H1 (cell line): ENCODE data around the gene CHN2. TPM values are rescaled to one million over a fixed set of nuclear protein-coding genes. Genes with fewer than 3 reads are reported as not detected.
A peak's percentile ranks its signal among the peaks of the same experiment; 100 is the strongest.

Source experiments
- CTCF ChIA-PET: fragments of 300-600 bp; sonication (Branson Sonifier 250); formaldehyde crosslinking; loops from one replicate; lab custom pipeline; 2021; ENCODE audit not compliant: partially characterized antibody; lab: Charles Lee
- POLR2A ChIA-PET: fragments of 300-600 bp; sonication (Branson Sonifier 250); formaldehyde crosslinking; loops from one replicate; lab custom pipeline; 2021; ENCODE audit warnings: inconsistent platforms; ENCODE audit not compliant: partially characterized antibody; lab: Charles Lee
- DNase-seq, 2 experiments: peaks; one replicate each; pipeline versions ENCODE4 v3.0.0 to v3.0.0-alpha.2; 2010 to 2022; ENCODE audit warnings: low spot score in 2 of 2, low read depth in 1 of 2, mixed read lengths in 1 of 2
- FAIRE-seq: peaks from 2 replicates; lab custom pipeline; 2011; peaks lifted over from hg19 to GRCh38; lab: Jason Lieb, UNC
- H2AFZ ChIP-seq: 2 replicates; pipeline ENCODE4 v1.8.1; 2012; ENCODE audit warnings: low read length, inconsistent platforms
- H2AK5ac ChIP-seq: 2 replicates; pipeline ENCODE4 v1.6.1; 2013; ENCODE audit warnings: low read depth, low read length
- H2BK120ac ChIP-seq: replicated peaks from 2 replicates; pipeline ENCODE3; 2013; ENCODE audit warnings: low read depth, low read length, inconsistent platforms
- H2BK12ac ChIP-seq: 2 replicates; pipeline ENCODE4 v1.6.1; 2013; ENCODE audit warnings: low read depth, low read length
- H2BK15ac ChIP-seq: 2 replicates; pipeline ENCODE4 v1.6.1; 2013; ENCODE audit warnings: low read length
- H2BK20ac ChIP-seq: 2 replicates; pipeline ENCODE4 v1.6.1; 2013; ENCODE audit warnings: low read length
- H2BK5ac ChIP-seq: 2 replicates; pipeline ENCODE4 v1.6.1; 2013; ENCODE audit warnings: low read depth, low read length
- H3K14ac ChIP-seq: 2 replicates; pipeline ENCODE4 v1.6.1; 2013; ENCODE audit warnings: inconsistent platforms; ENCODE audit not compliant: insufficient read length
- H3K18ac ChIP-seq: 2 replicates; pipeline ENCODE4 v1.6.1; 2013; ENCODE audit warnings: low read length; ENCODE audit errors: extremely low read depth
- H3K23ac ChIP-seq: 2 replicates; pipeline ENCODE4 v1.6.1; 2013; ENCODE audit warnings: inconsistent platforms; ENCODE audit not compliant: insufficient read length
- H3K23me2 ChIP-seq: 2 replicates; pipeline ENCODE4 v1.6.1; 2013; ENCODE audit warnings: low read depth, low read length
- H3K27ac ChIP-seq: 2 replicates; pipeline ENCODE4 v1.6.1; 2011; ENCODE audit warnings: low read depth, low read length, inconsistent platforms
- H3K27me3 ChIP-seq, 4 experiments: replicated peaks in 1 of 4; 1 replicate in 1 of 4; 2 replicates in 3 of 4; pipeline versions ENCODE4 v1.6.1 to v1.8.1; 2011 to 2013; ENCODE audit warnings: low read length in 3 of 4, mild to moderate bottlenecking in 3 of 4, inconsistent platforms in 2 of 4, mixed read lengths in 2 of 4, moderate library complexity in 1 of 4; ENCODE audit not compliant: control insufficient read depth in 3 of 4, insufficient read depth in 3 of 4; ENCODE audit errors: extremely low read depth in 1 of 4
- H3K36me3 ChIP-seq, 4 experiments: 2 replicates each; pipeline versions ENCODE4 v1.6.1 to v1.8.1; 2011 to 2013; ENCODE audit warnings: mild to moderate bottlenecking in 4 of 4, low read length in 3 of 4, moderate library complexity in 2 of 4, control low read depth in 1 of 4, inconsistent platforms in 1 of 4; ENCODE audit not compliant: insufficient read depth in 4 of 4, control insufficient read depth in 2 of 4
- H3K4ac ChIP-seq: replicated peaks from 2 replicates; pipeline ENCODE3; 2013; ENCODE audit warnings: low read length, low read depth, mixed read lengths, inconsistent platforms; ENCODE audit not compliant: insufficient read length
- H3K4me1 ChIP-seq, 4 experiments: replicated peaks in 1 of 4; 1 replicate in 1 of 4; 2 replicates in 3 of 4; pipeline versions ENCODE4 v1.6.1 to v1.8.1; 2011 to 2013; ENCODE audit warnings: low read length in 3 of 4, inconsistent platforms in 2 of 4, mixed read lengths in 1 of 4; ENCODE audit not compliant: insufficient read depth in 4 of 4, control insufficient read depth in 3 of 4
- H3K4me2 ChIP-seq, 2 experiments: 2 replicates each; pipeline versions ENCODE4 v1.6.1 to v1.8.1; 2011 to 2013; ENCODE audit warnings: low read depth in 2 of 2, low read length in 2 of 2, control low read depth in 1 of 2, inconsistent platforms in 1 of 2, mild to moderate bottlenecking in 1 of 2; ENCODE audit not compliant: insufficient read depth in 1 of 2
- H3K4me3 ChIP-seq, 4 experiments: fragments of 200-600, 300-600 bp in 1 of 4; sonication (generic), shearing (Covaris generic), sonication (Bioruptor Twin) in 1 of 4; 2 replicates each; pipeline versions ENCODE4 v1.5.1 to v1.8.1; 2011 to 2016; ENCODE audit warnings: low read length in 4 of 4, low read depth in 3 of 4, control low read depth in 2 of 4, inconsistent platforms in 2 of 4, mild to moderate bottlenecking in 2 of 4, mixed read lengths in 1 of 4, moderate library complexity in 1 of 4; ENCODE audit not compliant: insufficient read depth in 2 of 4; ENCODE audit errors: extremely low read depth in 1 of 4
- H3K56ac ChIP-seq: replicated peaks from 2 replicates; pipeline ENCODE3; 2013; ENCODE audit warnings: low read depth, mild to moderate bottlenecking, mixed read lengths, low read length, inconsistent platforms; ENCODE audit not compliant: insufficient read length
- H3K79me1 ChIP-seq: 2 replicates; pipeline ENCODE4 v1.6.1; 2013; ENCODE audit warnings: low read depth, low read length, control low read depth
- H3K79me2 ChIP-seq, 2 experiments: 2 replicates each; pipeline versions ENCODE4 v1.6.1 to v1.8.1; 2012 to 2013; ENCODE audit warnings: low read length in 2 of 2, mild to moderate bottlenecking in 2 of 2, inconsistent platforms in 1 of 2; ENCODE audit not compliant: insufficient read depth in 2 of 2, control insufficient read depth in 1 of 2
- H3K9ac ChIP-seq, 4 experiments: replicated peaks in 1 of 4; 1 replicate in 1 of 4; 2 replicates in 3 of 4; pipeline versions ENCODE4 v1.6.1 to v1.8.1; 2011 to 2013; ENCODE audit warnings: low read depth in 3 of 4, low read length in 3 of 4, control low read depth in 2 of 4, mild to moderate bottlenecking in 2 of 4, moderate library complexity in 2 of 4, inconsistent platforms in 1 of 4; ENCODE audit errors: extremely low read depth in 1 of 4
- H3K9me3 ChIP-seq, 2 experiments: 2 replicates each; pipeline versions ENCODE4 v1.6.1 to v1.8.1; 2012 to 2013; ENCODE audit warnings: mild to moderate bottlenecking in 2 of 2, moderate library complexity in 2 of 2, control low read depth in 1 of 2, inconsistent platforms in 1 of 2, low read depth in 1 of 2, low read length in 1 of 2, mixed read lengths in 1 of 2; ENCODE audit not compliant: insufficient read depth in 2 of 2
- H4K20me1 ChIP-seq, 2 experiments: replicated peaks in 1 of 2; 2 replicates each; pipeline versions ENCODE3 to v1.8.1; 2011 to 2013; ENCODE audit warnings: inconsistent platforms in 2 of 2, low read length in 2 of 2, mild to moderate bottlenecking in 1 of 2; ENCODE audit not compliant: insufficient read depth in 2 of 2, control insufficient read depth in 1 of 2
- H4K5ac ChIP-seq: 2 replicates; pipeline ENCODE4 v1.6.1; 2013; ENCODE audit warnings: low read length, low read depth, mixed read lengths, inconsistent platforms; ENCODE audit not compliant: insufficient read length
- H4K8ac ChIP-seq: 2 replicates; pipeline ENCODE4 v1.8.0; 2013; ENCODE audit warnings: mild to moderate bottlenecking, moderate library complexity, low read length, inconsistent platforms; ENCODE audit not compliant: insufficient read depth; ENCODE audit errors: extremely low read depth
- H4K91ac ChIP-seq: replicated peaks from 2 replicates; pipeline ENCODE3; 2013; ENCODE audit warnings: low read length, mixed read lengths, inconsistent platforms; ENCODE audit not compliant: insufficient read length
- CBX8 ChIP-seq: fragments of 300-800, 300-1000 bp; sonication (generic); IDR thresholded peaks from 2 replicates; pipeline ENCODE4 v1.7.1; 2016; ENCODE audit warnings: low read depth, low read length, borderline replicate concordance
- GABPA ChIP-seq: IDR thresholded peaks from 2 replicates; pipeline ENCODE4 v1.6.1; 2011; ENCODE audit warnings: mild to moderate bottlenecking, low read length, moderate library complexity, borderline replicate concordance; ENCODE audit not compliant: insufficient read depth
- SUZ12 ChIP-seq: fragments of 200-600 bp; sonication (generic); IDR thresholded peaks from 2 replicates; pipeline ENCODE4 v1.6.1; 2012; ENCODE audit warnings: mild to moderate bottlenecking, inconsistent platforms, low read length, moderate library complexity, mixed read lengths
- WGBS, 2 experiments: shearing (Covaris generic) in 1 of 2; methylation state at CpG; one replicate each; pipeline versions ENCODE4 v1.1.6 to v1.1.7; 2013 to 2015; ENCODE audit warnings: low lambda C conversion rate in 2 of 2, mixed read lengths in 2 of 2, inconsistent platforms in 1 of 2, low coverage in 1 of 2, missing lambda C conversion rate in 1 of 2; ENCODE audit not compliant: insufficient replicate concordance in 2 of 2, insufficient coverage in 1 of 2, insufficient read length in 1 of 2; ENCODE audit errors: extremely low coverage in 1 of 2, missing lambda C conversion rate in 1 of 2; 5-methylcytosine and 5-hydroxymethylcytosine counted together
- polyA plus RNA-seq, 7 experiments: library from polyadenylated mRNA; depleted of rRNA in 3 of 7; stranded (reverse) in 5 of 7; unstranded in 2 of 7; fragments of >200 nt in 5 of 7; fragments of 200-250 nt in 2 of 7; gene quantifications; 1 replicate in 5 of 7; 2 replicates in 1 of 7; 4 replicates in 1 of 7; pipeline versions ENCODE4 v1.2.1 to v1.2.3, GENCODE V29; 2011 to 2013; ENCODE audit warnings: missing spikeins in 2 of 7, mixed read lengths in 2 of 7
- total RNA-seq: library from RNA; stranded (reverse); fragmentation: NEBNext Ultra II Directional; extraction: Animal tissue kit (Norgen Biotek cat#: 25700); gene quantifications from 2 replicates; pipeline ENCODE4 v1.2.1, GENCODE V29; 2021

The CHN2 gene
- total and polyA plus RNA-seq, 2 of the 8 experiments (the other 6 are each of a cell fraction or from before 2014, with no cell fraction given) = 2.9 to 4.8 TPM

GRCh38 chr7:29320577-29320976 is 126.0 kb downstream of the CHN2 start:
- FAIRE-seq (no peak), DNase-seq (no peak)
- no peaks in the 10 kb centered on the region for H3K36me3 ChIP-seq
- no peaks in the 10 kb centered on the region for H3K23me2 ChIP-seq
- 0 out of 2 replicates have a peak overlapping the region, but pooled peaks have one; percentile 87 for H2BK20ac ChIP-seq
- H2BK120ac ChIP-seq = no peak overlapping the region
- H2BK5ac ChIP-seq = no peak overlapping the region
- H3K4me2 ChIP-seq = no peak overlapping the region
- H3K79me2 ChIP-seq = no peaks in the 10 kb centered on the region
- no peak overlapping the region for H2BK12ac ChIP-seq
- H3K4me3 ChIP-seq = no peak overlapping the region
- H2BK15ac ChIP-seq = no peak overlapping the region
- peaks cover 0 to 10% (median 8%) of the 10 kb centered on the region in 4 experiments; a peak in 4 of 7 replicates for H3K4me1 ChIP-seq
- H3K56ac ChIP-seq = no peak overlapping the region
- H3K27ac ChIP-seq = no peak overlapping the region
- no peak overlapping the region for H4K5ac ChIP-seq
- no peak overlapping the region for H2AFZ ChIP-seq
- WGBS, 2 experiments = 87% methylated on average over 2 of the region's 2 CpGs; no CpG with 5 or more reads in 1 of the 2 experiments
- CTCF ChIA-PET = interaction anchor here (0.7 to 1.3 kb wide), 2 partner anchors 80 to 164 kb away, joined by 3 to 4 read pairs; no protein-coding TSS in a partner anchor
- H3K23ac ChIP-seq = no peak overlapping the region
- H3K9me3 ChIP-seq = no peaks in the 10 kb centered on the region
- no peaks in the 10 kb centered on the region for H3K27me3 ChIP-seq
- H3K9ac ChIP-seq = no peak overlapping the region
- H2AK5ac ChIP-seq = no peak overlapping the region
- H3K14ac ChIP-seq = no peak overlapping the region
- H3K79me1 ChIP-seq = no peaks in the 10 kb centered on the region
- no peak overlapping the region for H3K18ac ChIP-seq
- no peak overlapping the region for H4K91ac ChIP-seq
- no peaks in the 10 kb centered on the region for H4K20me1 ChIP-seq
- H3K4ac ChIP-seq = no peak overlapping the region
- POLR2A ChIA-PET = no interaction called here
- H4K8ac ChIP-seq = no peak overlapping the region
- no peak for TF ChIP-seq SUZ12
- no peak for TF ChIP-seq GABPA
- TF ChIP-seq CBX8 = no peak
